Stimulated activated CD4-positive, alpha-beta T cell treated with anti-CD3 and anti-CD28 coated beads, TNF-alpha, amount 100 ng/mL, for 48 hours (primary cell): Measurements from ENCODE around the gene ZC3H18.
A peak's percentile ranks its signal among the peaks of the same experiment; 100 is the strongest.

ENCODE experiments used
- DNase-seq, 3 donors: peaks; one replicate each; pipeline ENCODE4 v3.0.0-alpha.2; 2020; ENCODE audit warnings: low read depth in 3 of 3

Gene ZC3H18

DNA sequence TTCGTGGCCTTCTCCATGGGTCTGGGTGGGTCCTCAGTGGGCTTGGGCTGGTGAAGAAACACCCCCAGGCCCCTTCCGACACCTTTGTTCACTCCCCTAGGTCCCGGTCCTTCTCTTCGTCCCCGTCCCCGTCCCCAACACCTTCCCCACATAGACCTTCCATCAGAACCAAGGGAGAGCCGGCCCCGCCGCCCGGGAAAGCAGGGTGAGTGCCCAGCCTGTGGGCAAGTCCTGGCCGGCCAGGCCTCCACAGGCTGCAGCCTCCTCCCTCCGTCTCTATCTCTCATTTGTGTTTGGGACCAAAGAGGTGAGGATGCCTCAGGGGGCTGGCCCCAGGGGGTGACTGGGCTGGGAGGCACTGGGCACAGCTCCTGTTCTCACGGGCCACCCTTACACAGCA lies 53.7 kb downstream of the ZC3H18 start:
- DNase-seq: no peak

- DNase-seq: no peak
These were observed 54.3 kb downstream of the ZC3H18 start for GRCh38 chr16:88624481-88624880.

DNA sequence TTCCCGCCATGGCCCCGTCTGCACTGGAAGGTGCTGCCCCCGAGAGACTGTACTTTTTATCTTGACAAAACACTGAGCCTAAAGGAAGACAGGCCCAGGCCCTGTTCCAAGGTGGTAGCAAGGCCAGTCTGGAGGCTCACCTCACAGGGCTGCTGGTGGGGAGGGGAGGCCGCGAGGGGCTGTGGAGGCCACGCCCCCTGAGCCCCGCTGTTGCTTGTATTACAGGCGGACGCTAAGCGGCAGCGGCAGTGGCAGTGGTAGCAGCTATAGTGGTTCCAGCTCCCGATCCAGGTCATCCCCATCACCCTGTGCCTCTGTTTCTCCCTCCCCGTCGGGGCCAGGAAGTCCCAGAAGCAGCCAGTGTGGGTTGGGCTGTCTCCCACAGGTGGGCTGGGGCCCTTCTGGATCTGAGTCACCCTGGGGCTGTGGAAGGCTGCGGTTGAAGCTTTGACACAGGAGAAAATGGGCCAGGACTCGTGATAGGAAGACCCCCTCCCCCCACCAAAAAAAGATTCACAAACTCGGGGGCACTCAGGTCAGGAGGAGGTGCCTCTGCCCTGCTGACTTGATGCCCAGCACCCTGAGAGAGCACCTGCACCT lies 54.9 kb downstream of the ZC3H18 start:
- no peak for DNase-seq

DNA sequence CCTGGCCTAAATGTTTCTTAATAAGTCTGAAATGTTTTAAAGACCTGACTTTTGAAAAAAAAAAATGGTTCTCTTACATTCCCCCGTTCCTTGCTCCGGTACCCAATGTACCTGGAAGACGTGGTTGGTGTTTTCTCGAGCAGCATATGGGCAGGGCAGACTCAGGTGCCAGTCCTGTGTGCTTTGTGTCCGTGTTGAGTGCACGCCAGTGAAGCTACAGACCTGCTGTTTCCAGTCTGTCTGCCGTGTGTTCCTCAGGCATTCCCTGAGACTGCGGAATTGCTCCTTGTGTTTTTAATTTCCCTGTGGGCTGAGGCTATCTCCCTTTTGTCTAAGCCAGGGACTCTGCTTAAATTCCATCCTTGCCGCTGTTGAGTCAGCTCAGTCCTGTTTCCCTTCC lies 56.4 kb downstream of the ZC3H18 start:
- no peak for DNase-seq

DNA sequence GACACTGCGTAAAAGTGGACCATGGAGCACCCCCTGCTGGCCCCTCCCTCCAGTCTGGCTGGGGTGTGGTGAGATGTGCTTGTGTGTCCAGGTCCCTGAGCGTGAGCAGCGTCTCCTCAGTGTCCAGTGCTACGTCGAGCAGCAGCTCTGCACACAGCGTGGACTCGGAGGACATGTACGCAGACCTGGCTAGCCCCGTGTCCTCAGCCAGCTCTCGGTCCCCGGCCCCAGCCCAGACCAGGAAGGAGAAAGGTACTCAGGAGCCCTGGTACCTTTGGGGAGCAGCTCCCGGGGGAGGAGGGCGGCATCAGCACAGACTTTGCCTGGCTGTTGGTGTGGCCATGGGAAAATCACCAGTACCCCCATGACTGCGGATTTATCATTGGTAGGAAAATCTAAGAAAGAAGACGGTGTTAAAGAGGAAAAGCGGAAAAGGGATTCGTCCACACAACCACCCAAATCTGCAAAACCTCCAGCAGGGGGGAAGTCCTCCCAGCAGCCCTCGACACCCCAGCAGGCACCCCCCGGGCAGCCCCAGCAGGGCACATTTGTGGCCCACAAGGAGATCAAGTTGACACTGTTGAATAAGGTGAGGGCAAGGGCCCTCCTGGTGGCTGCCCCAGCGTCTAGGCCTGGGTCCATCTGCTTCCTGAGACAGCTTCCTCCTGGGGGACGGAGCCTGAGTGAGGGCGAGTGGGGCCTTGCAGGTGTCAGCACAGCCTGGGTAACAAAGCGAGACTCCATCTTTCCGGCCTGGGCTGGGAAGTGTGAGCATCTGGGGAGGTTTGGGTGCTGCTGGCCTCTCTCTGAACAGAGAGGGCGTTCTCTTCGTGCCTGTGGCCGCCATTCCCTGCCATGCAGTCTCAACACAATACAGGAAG lies 57.6 kb downstream of the ZC3H18 start:
- DNase-seq: no peak

GRCh38 chr16:88628512-88628974 lies 58.3 kb downstream of the ZC3H18 start:
- no peak for DNase-seq

GRCh38 chr16:88629835-88630234 lies 59.6 kb downstream of the ZC3H18 start:
- no peak for DNase-seq

- DNase-seq: no peak
These were observed 60.2 kb downstream of the ZC3H18 start for GRCh38 chr16:88630433-88630832.

DNA sequence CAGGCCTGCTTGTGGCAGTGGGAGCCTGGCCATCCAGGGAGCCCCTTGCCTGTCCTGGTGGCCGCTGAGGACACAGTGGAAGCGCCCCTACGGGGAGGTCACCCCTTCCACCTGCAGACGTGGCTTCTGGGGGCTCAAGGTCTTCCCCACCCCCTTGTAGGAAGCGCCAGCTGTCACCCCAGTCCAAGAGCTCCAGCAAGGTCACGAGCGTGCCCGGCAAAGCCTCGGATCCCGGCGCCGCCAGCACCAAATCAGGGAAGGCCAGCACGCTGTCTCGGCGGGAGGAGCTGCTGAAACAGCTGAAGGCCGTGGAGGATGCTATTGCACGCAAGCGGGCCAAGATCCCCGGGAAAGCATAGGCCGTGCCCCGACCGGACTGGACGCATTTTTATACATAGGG lies 60.7 kb downstream of the ZC3H18 start:
- no peak for DNase-seq

DNA sequence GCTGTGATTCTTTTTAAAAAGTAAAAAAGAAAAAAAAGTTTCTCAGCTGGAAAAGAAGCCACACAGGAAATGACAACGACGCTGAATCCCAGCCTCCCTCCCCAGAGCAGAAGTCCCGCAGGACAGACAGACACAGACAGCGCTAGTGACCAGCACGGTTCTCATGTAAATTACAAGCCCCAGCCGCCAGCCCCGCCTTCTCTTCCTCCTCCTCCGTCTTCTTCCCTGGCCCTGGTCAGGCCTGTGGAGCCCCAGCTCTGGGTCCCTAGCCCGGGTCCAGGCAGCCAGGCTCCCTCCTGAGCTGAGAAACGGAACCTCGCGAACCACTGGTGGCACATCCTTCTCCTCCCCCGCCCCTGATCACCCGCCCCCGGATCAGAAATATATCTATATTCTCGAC lies 61.2 kb downstream of the ZC3H18 start:
- no peak for DNase-seq

DNA sequence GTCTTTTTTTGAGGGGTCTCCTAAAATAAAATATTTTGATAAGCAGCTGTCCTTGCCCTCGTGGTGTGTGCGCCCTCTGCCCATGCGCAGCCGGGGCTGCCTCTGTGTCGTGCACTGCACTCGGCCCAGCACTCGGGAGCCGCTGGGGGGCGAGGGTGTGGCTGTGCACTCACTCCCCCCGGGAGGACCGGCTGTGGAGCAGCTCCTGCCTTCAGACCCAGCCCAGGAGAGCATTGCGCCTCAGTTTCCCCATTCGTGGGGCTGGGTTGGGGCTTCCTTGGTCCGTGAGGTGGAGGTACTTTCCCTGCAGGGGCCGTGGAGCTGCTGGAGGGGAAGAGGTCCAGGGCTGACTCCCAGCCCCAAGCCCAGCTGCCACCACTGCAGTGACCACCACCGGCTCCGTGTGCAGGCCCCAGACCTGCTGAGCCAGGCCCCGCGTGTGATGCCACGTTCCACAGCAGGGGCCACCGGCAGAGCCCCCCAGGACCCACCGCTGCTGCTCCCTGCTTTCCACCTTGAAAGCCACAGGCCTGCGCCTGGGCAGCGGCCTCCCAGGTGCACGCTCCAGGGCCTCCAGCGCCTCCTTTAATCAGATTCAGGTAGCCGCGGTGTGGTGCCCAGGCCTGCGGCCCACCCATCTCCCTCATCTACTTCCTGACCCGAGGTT lies 61.9 kb downstream of the ZC3H18 start:
- DNase-seq: no peak

DNA sequence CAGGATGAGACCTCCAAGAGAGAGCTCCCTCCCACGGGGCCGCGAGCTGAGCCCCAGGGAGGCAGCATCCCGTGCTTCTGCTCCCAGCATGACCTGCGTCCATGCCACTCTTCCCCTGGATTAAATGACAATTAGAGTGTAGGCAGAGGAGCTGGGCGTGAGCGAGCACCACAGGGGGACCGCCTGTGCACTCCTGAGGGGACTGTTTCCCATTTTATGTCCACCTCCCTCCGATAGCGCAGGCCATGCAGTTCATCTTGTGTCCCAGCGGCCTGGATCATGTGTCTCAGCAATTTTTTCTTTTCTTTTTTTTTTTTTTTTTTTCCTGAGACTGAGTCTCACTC lies 62.4 kb downstream of the ZC3H18 start:
- no peak for DNase-seq

DNA sequence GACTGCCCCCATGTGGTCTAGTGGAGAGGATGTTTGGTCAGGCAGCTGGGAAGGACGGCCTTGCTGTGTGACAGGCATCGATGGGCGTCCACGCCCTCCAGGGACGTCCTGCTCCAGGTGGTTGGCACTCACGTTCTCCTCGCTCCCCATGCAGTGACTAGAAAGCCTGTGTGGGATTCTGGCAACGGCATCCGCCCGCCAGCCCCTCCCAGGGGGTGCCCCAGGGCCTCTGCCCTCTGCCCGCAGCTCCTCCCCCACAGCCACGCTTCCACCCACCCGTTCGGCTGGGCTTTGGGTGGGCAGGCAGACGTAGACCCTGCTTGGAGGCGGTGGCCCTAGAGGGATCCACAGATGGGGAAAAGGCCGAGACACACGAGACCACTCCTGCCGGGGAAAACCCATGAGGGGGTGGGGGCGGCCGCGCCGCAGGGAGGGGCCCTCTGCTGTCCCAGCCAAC lies 63.5 kb downstream of the ZC3H18 start:
- DNase-seq: peak in 1 of 3 donors; percentile 28

DNA sequence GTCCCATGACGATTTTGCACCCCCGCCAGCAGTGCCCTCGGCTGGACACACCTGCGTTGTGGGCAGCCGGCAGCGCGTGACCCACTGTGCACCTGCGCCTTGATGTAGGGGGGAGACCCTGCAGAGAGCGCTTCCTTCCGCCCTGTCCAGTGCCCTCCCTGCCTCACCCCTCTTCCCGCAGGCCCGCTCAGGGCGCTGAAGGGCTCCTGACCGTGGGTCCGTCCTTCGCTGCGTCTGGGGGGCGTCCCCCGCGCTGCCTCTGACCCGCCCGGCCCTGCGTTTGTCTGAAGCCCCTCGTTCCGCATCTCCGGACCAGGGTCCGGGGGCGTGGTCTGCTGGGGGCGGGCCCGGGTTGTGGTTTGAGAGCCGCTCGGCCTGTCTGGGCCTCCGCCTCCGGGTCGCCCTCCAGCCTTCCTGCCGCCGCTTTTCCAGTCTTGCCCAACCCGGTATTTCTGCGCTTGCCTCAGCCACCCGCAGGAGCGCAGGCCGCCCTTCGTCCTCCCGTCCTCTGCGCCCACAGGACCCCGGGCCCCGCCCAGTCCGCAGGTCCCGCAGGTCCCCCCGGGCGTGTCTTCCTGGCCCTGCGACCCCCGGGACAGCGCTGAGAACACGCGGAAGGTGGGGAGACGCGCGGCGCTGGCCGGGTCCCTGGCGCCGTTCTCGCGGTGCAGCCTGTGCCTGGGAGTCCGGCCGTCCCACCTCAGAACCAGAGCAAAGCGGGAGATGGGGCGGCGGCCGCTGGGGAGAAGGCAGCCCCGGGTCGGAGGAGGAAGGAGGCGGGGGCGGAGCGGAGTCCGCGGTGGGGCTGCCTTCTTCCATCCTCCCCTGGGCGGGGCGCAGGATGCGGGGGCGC lies 64.2 kb downstream of the ZC3H18 start:
- DNase-seq: peak in 1 of 3 donors; percentile 56

- no peak for DNase-seq
These were observed 64.9 kb downstream of the ZC3H18 start for GRCh38 chr16:88634994-88635670.

DNA sequence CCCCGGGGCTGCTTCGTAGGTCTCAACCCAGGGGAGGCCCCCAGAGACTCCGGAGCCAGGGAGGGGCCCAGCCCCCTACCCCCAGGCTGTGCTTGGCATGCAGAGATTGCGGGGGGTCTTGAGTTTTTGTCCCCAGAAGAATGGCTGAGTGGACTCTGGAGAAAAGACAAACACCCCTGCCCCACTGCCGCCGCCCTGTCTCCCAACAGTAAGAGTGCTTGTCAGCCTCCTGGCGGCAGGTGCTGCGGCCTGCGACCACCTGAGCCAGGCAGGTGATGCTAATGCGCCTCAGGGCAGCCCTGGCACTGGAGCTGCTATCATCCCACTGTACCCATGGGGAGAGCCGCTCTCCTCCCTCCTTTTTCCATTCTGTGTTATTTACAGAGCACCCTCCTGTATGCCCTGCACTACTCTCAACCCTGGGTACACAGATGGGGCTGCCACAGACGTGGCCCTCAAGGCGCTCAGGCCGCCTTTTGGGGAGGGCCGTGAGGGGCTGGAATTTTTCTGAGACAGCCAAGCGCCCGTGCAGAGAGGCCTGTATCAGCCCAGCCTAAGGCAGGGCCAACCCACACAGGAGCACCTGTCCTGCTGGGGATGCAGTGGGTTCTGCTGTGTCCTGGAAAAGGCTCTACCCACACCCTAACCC lies 65.6 kb downstream of the ZC3H18 start:
- no peak for DNase-seq

DNA sequence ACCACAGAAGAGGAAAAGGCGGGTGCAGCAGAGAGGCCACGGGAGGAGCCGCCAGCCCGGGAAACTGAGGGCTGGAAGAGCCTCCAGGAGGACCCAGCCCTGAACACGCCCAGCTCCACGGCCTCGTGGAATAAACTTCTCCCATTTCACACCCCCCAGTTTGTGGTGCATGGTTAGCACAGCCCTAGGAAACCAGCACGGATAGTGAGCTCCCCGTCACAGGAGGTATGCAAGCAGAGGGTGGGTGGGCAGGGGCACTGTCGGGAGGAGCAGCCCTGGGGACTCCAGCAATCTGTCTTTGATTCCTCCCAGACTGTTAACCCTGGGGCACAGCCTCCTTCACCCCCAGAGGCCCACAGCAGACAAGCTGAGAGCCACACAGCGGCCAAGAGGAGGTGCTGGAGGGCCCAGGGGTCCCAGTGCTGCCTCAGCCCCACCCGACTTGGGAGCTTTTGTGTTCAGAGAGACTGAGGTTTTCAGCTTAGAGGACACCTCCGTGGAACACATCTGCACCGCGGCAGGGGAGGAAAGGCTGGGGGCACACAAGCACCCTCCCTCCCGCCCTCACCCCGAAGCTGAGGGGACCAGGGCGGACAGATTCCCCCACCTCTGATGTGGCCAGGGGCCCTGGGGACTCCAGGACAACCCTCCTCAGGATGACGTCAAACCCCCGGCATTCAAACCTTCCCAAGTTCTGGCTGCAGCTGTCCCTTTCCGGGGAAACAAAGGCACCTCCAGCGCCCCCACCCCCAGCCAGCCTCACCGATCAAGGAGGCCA lies 66.5 kb downstream of the ZC3H18 start:
- no peak for DNase-seq

DNA sequence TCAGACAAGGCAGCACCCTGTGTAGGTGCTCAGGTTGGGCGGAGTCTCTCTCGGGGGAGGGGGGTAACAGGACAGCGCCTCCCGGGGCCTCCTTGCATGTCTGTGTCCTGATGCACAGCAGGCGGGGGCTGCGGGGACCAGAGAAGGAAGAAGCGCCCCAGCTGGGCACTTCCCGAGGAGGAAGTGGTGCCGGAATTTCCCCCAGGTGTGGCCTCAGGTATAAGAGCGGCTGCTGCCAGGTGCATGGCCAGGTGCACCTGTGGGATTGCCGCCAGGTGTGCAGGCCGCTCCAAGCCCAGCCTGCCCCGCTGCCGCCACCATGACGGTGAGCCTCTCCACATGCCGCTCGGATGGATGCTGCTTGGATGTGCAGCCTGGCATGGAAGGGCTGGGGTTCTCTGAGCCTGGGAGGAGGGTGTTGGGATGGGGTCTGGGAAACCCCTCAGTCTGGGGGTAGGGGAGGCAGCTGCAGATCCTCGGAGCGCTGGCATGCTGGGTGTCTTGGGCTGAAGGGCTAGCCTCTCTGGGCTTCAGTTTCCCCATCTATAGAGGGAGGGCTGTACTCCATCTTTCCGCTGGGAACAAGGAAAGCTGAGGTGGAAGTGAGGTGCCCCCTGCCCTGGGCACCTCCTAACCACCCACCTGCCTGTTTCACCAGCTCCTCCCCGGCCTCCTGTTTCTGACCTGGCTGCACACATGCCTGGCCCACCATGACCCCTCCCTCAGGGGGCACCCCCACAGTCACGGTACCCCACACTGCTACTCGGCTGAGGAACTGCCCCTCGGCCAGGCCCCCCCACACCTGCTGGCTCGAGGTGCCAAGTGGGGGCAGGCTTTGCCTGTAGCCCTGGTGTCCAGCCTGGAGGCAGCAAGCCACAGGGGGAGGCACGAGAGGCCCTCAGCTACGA lies 68.4 kb downstream of the ZC3H18 start, which contains the start of gene IL17C:
Gene IL17C (plus strand): TSS at position 250 of the 908 bp plus-strand sequence. CDS start 70 bp downstream, at position 320.
- no peak for DNase-seq
